Heart left ventricle (tissue), 13 donors: Measurements from ENCODE around the gene COMMD10.

Source experiments
- POLR2A ChIP-seq, 2 donors: fragments of 450-650 bp; IDR thresholded peaks; one replicate each; pipeline ENCODE4 v1.6.1; 2017; ENCODE audit warnings: antibody characterized with exemption in 2 of 2, mild to moderate bottlenecking in 2 of 2, moderate library complexity in 2 of 2
- TF ChIP-seq, protein P1 (sequence below), 12 donors: fragments of 200-600 bp; sonication (generic) in 4 of 12; IDR thresholded peaks; one replicate each; pipeline versions ENCODE4 v1.5.0 to v1.8.0; 2018 to 2022; ENCODE audit warnings: antibody characterized with exemption in 12 of 12, mild to moderate bottlenecking in 5 of 12
- donor health status: ischemic (EF 13 %, LVEDD 7.1; RV severe dilation, severe dysfunction).
- donor health status: DM: no; HTN: yes; CAD: no.
- donor health status: DM: no; HTN: no; CAD: no.
- donor health status: ischemic (EF 25% LVEDD 6.9; RV normal size, moderate dysfunction).
- donor health status: ischemic (EF 25% LVEDD 5.7; RV mildly dilated, moderate dysfunction).
- donor health status: ischemic (EF 35%, LVEDD 5.7; RV mildly dilated, moderate dysfunction).
- donor health status: nonischemic (EF 11% LVEDD 7.7; RV severe dilation, severe dysfunction).
- donor health status: DM: yes; HTN: yes; CAD: no.
- donor health status: PGD.
- donor health status: ischemic (EF 29% LVEDD 5.4; RV normal size, mild dysfunction).
- donor health status: nonischemic (EF 23%, LVEDD 6.1; RV moderate dilation, normal function).

DNA sequence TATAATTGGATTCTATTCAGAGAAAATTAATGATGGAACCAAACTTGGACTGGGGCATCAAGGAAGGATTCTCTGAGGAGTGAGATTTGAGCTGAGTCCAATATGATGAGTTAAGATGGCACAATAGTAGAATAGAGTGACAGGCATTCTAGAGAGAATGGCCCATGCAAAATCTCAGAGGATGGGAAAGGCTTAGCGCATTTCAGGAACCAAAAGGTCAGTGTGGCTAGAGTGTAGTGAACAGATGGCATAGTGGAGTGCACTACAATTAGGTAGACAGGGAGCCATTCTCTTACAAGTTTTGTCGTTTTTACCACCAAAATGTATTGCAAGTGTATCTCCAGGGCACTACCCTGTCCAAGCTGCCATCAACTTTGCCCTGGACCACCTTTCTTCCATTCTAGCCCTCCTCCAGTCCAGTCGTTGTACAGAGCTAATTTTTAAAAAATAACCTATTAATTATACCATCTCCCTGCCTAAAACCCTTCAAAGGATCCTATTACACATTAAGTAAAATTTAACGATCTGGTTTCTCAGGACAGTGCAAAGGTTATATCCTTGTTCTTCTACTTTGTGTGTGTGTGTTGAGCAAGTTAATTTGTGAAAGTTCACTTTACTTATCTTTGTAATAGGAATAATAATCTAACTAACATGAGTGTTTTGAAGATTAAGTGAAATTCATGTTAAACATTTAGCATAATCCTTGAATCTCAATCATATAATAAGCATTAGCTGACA, 211.7 kb downstream of the COMMD10 start:
- no peak for TF ChIP-seq POLR2A (IDR thresholded peaks at IDR 0.05)
- TF ChIP-seq, protein P1, sequence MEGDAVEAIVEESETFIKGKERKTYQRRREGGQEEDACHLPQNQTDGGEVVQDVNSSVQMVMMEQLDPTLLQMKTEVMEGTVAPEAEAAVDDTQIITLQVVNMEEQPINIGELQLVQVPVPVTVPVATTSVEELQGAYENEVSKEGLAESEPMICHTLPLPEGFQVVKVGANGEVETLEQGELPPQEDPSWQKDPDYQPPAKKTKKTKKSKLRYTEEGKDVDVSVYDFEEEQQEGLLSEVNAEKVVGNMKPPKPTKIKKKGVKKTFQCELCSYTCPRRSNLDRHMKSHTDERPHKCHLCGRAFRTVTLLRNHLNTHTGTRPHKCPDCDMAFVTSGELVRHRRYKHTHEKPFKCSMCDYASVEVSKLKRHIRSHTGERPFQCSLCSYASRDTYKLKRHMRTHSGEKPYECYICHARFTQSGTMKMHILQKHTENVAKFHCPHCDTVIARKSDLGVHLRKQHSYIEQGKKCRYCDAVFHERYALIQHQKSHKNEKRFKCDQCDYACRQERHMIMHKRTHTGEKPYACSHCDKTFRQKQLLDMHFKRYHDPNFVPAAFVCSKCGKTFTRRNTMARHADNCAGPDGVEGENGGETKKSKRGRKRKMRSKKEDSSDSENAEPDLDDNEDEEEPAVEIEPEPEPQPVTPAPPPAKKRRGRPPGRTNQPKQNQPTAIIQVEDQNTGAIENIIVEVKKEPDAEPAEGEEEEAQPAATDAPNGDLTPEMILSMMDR (IDR thresholded peaks at IDR 0.05) = no peak
